ENCODE measurements around the gene RIC8A.
"Not testable (repeated sequence)": the region's sequence is repeated elsewhere in the genome, so short reads cannot be mapped to it uniquely, and the experiment has no call there.

Gene RIC8A

GRCh38 chr11:207208-207862, at the start of gene RIC8A, which contains the start of gene BET1L:
TSS of gene RIC8A (plus strand) at chr11:207708. CDS start at chr11:208855, 1,147 bp downstream.
TSS of gene BET1L (minus strand) at chr11:207399. CDS start at chr11:207321, 78 bp downstream.
- no peak for TF ChIP-seq CTCF (IDR thresholded peaks at IDR 0.05; ENCODE audit: insufficient read depth, low read depth, low read length, missing control alignments)
- DNase-seq (ENCODE audit: low read depth): no peak
- H3K4me3 ChIP-seq (ENCODE audit: low read depth, low read length): peak within 1 kb of the TSS; percentile 94

- H3K4me3 ChIP-seq (ENCODE audit: low read depth, low read length); DNase-seq (ENCODE audit: low read depth): not testable (repeated sequence)
Measured at GRCh38 chr11:180242-180641, 27.3 kb upstream of the RIC8A start.

GRCh38 chr11:189200-189783, 18.2 kb upstream of the RIC8A start:
- DNase-seq (ENCODE audit: low read depth); H3K4me3 ChIP-seq (ENCODE audit: low read depth, low read length): not testable (repeated sequence)
- TF ChIP-seq CTCF (IDR thresholded peaks at IDR 0.05; ENCODE audit: insufficient read depth, low read depth, low read length, missing control alignments): peak; percentile 25

- not testable (repeated sequence) for H3K4me3 ChIP-seq (ENCODE audit: low read depth, low read length); DNase-seq (ENCODE audit: low read depth)
Measured at GRCh38 chr11:189843-190311, 17.6 kb upstream of the RIC8A start.

- DNase-seq (ENCODE audit: low read depth); H3K4me3 ChIP-seq (ENCODE audit: low read depth, low read length): not testable (repeated sequence)
Measured at GRCh38 chr11:190546-190945, 17.0 kb upstream of the RIC8A start.

- DNase-seq (ENCODE audit: low read depth); H3K4me3 ChIP-seq (ENCODE audit: low read depth, low read length): not testable (repeated sequence)
- TF ChIP-seq CTCF (IDR thresholded peaks at IDR 0.05; ENCODE audit: insufficient read depth, low read depth, low read length, missing control alignments): peak; percentile 31
Measured at GRCh38 chr11:191490-192478, 15.7 kb upstream of the RIC8A start.

GRCh38 chr11:192674-193128, 14.8 kb upstream of the RIC8A start, which contains the start of gene SCGB1C1:
TSS of gene SCGB1C1 (plus strand) at chr11:193078. CDS start at chr11:193100, 22 bp downstream.
- H3K4me3 ChIP-seq (ENCODE audit: low read depth, low read length); DNase-seq (ENCODE audit: low read depth): not testable (repeated sequence)

GRCh38 chr11:193481-193880, 14.0 kb upstream of the RIC8A start:
- H3K4me3 ChIP-seq (ENCODE audit: low read depth, low read length); DNase-seq (ENCODE audit: low read depth): not testable (repeated sequence)

Measured in GM12865 (cell line).